ENCODE data around the gene MCCD1.
A peak's percentile ranks its signal among the peaks of the same experiment; 100 is the strongest.

MCCD1 gene

GRCh38 chr6:31573239-31574105 lies 44.7 kb downstream of the MCCD1 start:
- no peak for DNase-seq

GRCh38 chr6:31574106-31575061 lies 45.6 kb downstream of the MCCD1 start:
- DNase-seq: no peak

- DNase-seq: peak; percentile 92
Observed at GRCh38 chr6:31575335-31575901, 46.7 kb downstream of the MCCD1 start, which contains the start of gene TNF. Gene TNF, plus strand, starts transcription at chr6:31575565. Its CDS starts 177 bp downstream, at chr6:31575742.

- DNase-seq: no peak
Observed at GRCh38 chr6:31575952-31576685, 47.4 kb downstream of the MCCD1 start.

GRCh38 chr6:31576897-31577578 lies 48.3 kb downstream of the MCCD1 start:
- peak; percentile 64 for DNase-seq

- DNase-seq: no peak
Observed at GRCh38 chr6:31577579-31577966, 48.8 kb downstream of the MCCD1 start.

GRCh38 chr6:31578184-31579118 lies 49.7 kb downstream of the MCCD1 start:
- no peak for DNase-seq

GRCh38 chr6:31579119-31579505 lies 50.4 kb downstream of the MCCD1 start:
- no peak for DNase-seq

Data from CD4-positive, alpha-beta T cell treated with Interleukin-12 subunit alpha and Interleukin-12 subunit beta, for 1 hour (primary cell).